ENCODE measurements around the gene MFNG. TPM values are rescaled to one million over a fixed set of nuclear protein-coding genes. Genes with fewer than 3 reads are reported as not detected.

MFNG gene
- total and polyA plus RNA-seq, 3 donors from 2014 or later = 7.5 to 8.2 (median 8.1) TPM

- WGBS, 2 donors = 90 to 91% methylated on average over 6 to 8 of the region's 8 CpGs
- Histone ChIP-seq H3K27ac (no peak overlapping the region), H3K4me1 (peaks cover 5% of the 10 kb centered on the region), H3K4me3 (no peak overlapping the region), H3K27me3 (no peaks in the 10 kb centered on the region), H3K36me3 (ENCODE audit: low read depth, missing control alignments) (no peaks in the 10 kb centered on the region), H3K9me3 (no peaks in the 10 kb centered on the region)
- intact Hi-C loops (cut with DNase I; ENCODE audit: low total_unique reads) = loop anchor here (10.0 kb wide), 1 partner anchor 108 kb away; no protein-coding TSS in a partner anchor
- no peak for TF ChIP-seq CTCF (IDR thresholded peaks at IDR 0.05)
- TF ChIP-seq POLR2A (IDR thresholded peaks at IDR 0.05) = no peak
- DNase-seq = no peak
These were observed 62.9 kb downstream of the MFNG start for GRCh38 chr22:37423283-37423682.

- Histone ChIP-seq H3K4me3 (no peak overlapping the region), H3K27ac (no peak overlapping the region), H3K36me3 (ENCODE audit: low read depth, missing control alignments) (no peaks in the 10 kb centered on the region), H3K27me3 (no peaks in the 10 kb centered on the region), H3K4me1 (no peaks in the 10 kb centered on the region), H3K9me3 (no peaks in the 10 kb centered on the region)
- WGBS, 2 donors = 84% methylated on average over 9 of the region's 9 CpGs
- DNase-seq = no peak
- TF ChIP-seq POLR2A (IDR thresholded peaks at IDR 0.05) (no peak), CTCF (IDR thresholded peaks at IDR 0.05) (no peak)
- intact Hi-C loops (cut with DNase I; ENCODE audit: low total_unique reads) = loop anchor here (10.0 kb wide), 1 partner anchor 107 kb away; no protein-coding TSS in a partner anchor
These were observed 64.7 kb downstream of the MFNG start for GRCh38 chr22:37421468-37421877.

GRCh38 chr22:37420686-37421467, 65.3 kb downstream of the MFNG start:
- Histone ChIP-seq H3K27me3 (no peaks in the 10 kb centered on the region), H3K4me3 (no peak overlapping the region), H3K36me3 (ENCODE audit: low read depth, missing control alignments) (no peaks in the 10 kb centered on the region), H3K9me3 (no peaks in the 10 kb centered on the region), H3K27ac (no peak overlapping the region), H3K4me1 (no peaks in the 10 kb centered on the region)
- 41 to 46% methylated on average over 17 to 18 of the region's 18 CpGs for WGBS, 2 donors
- DNase-seq = no peak
- intact Hi-C loops (cut with DNase I; ENCODE audit: low total_unique reads) = loop anchor here (10.0 kb wide), 1 partner anchor 106 kb away; no protein-coding TSS in a partner anchor
- peak in 1 of 3 experiments; percentile 13 for TF ChIP-seq CTCF (IDR thresholded peaks at IDR 0.05)
- no peak for TF ChIP-seq POLR2A (IDR thresholded peaks at IDR 0.05)

- no peak for DNase-seq
- no peaks in the 10 kb centered on the region for H3K27me3 ChIP-seq
- intact Hi-C loops (cut with DNase I; ENCODE audit: low total_unique reads) = loop anchor here (10.0 kb wide), 1 partner anchor 105 kb away; no protein-coding TSS in a partner anchor
- H3K4me1 ChIP-seq = no peaks in the 10 kb centered on the region
- TF ChIP-seq CTCF (IDR thresholded peaks at IDR 0.05) = no peak
- TF ChIP-seq POLR2A (IDR thresholded peaks at IDR 0.05) = no peak
- 4 to 7% methylated on average over 7 to 43 of the region's 70 CpGs for WGBS, 2 donors
- no peak overlapping the region for H3K27ac ChIP-seq
- H3K36me3 ChIP-seq (ENCODE audit: low read depth, missing control alignments) = no peaks in the 10 kb centered on the region
- no peaks in the 10 kb centered on the region for H3K9me3 ChIP-seq
- H3K4me3 ChIP-seq = peak overlapping the region; percentile 21 to 47
These were observed 66.1 kb downstream of the MFNG start for GRCh38 chr22:37419969-37420685.
